DND-41 (cell line): ENCODE measurements around the gene SUDS3.
"Not testable (repeated sequence)": the region's sequence is repeated elsewhere in the genome, so short reads cannot be mapped to it uniquely, and the experiment has no call there.

ENCODE experiments used
- EZH2 ChIP-seq: IDR thresholded peaks from 3 replicates; pipeline ENCODE4 v1.6.1; 2012; ENCODE audit warnings: borderline replicate concordance, low read depth, mild to moderate bottlenecking, moderate library complexity, low read length, inconsistent platforms; ENCODE audit not compliant: severe bottlenecking
- TF ChIP-seq, protein P1 (sequence below): IDR thresholded peaks from 2 replicates; pipeline ENCODE4 v1.5.1; 2012; ENCODE audit warnings: borderline replicate concordance, low read length, moderate library complexity, mild to moderate bottlenecking; ENCODE audit not compliant: poor library complexity, severe bottlenecking; ENCODE audit errors: extremely low read depth

DNA sequence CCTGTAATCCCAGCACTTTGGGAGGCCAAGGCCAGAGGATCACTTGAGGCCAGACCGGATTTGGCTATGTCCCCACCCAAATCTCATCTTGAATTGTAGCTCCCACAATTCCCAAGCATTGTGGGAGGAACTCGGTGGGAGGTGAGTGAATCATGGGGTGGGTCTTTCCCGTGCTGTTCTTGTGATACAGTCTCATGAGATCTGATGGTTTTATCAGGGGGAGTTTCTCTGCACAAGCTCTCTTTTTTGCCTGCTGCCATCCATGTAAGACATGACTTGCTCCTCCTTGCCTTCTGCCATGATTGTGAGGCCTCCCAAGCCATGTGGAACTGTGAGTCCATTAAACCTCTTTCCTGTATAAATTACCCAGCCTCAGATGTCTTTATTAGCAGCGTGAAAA, 21.9 kb upstream of the SUDS3 start:
- TF ChIP-seq, protein P1, sequence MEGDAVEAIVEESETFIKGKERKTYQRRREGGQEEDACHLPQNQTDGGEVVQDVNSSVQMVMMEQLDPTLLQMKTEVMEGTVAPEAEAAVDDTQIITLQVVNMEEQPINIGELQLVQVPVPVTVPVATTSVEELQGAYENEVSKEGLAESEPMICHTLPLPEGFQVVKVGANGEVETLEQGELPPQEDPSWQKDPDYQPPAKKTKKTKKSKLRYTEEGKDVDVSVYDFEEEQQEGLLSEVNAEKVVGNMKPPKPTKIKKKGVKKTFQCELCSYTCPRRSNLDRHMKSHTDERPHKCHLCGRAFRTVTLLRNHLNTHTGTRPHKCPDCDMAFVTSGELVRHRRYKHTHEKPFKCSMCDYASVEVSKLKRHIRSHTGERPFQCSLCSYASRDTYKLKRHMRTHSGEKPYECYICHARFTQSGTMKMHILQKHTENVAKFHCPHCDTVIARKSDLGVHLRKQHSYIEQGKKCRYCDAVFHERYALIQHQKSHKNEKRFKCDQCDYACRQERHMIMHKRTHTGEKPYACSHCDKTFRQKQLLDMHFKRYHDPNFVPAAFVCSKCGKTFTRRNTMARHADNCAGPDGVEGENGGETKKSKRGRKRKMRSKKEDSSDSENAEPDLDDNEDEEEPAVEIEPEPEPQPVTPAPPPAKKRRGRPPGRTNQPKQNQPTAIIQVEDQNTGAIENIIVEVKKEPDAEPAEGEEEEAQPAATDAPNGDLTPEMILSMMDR, result not testable (repeated sequence)
- not testable (repeated sequence) for TF ChIP-seq EZH2
